HEK293 (cell line): ENCODE data around the gene DPP6.

Source experiments
- CTCF ChIA-PET: fragments of 350-600 bp; formaldehyde crosslinking; extraction: SDS; loops from one replicate; lab custom pipeline; 2021; ENCODE audit warnings: antibody characterized with exemption; lab: Yijun Ruan, JAX
- POLR2A ChIA-PET: fragments of 300-600 bp; formaldehyde crosslinking; extraction: SDS; loops from one replicate; lab custom pipeline; 2020; ENCODE audit warnings: antibody characterized with exemption, inconsistent platforms; lab: Yijun Ruan, JAX
- H3K27ac ChIP-seq: fragments of 200-500 bp; sonication (Bioruptor generic); 2 replicates; pipeline ENCODE4 v1.5.1; 2014; ENCODE audit warnings: low read depth, low read length, control low read depth, inconsistent platforms; ENCODE audit errors: extremely low read depth
- H3K36me3 ChIP-seq, 2 experiments: fragments of 200-500 bp in 1 of 2; sonication (Bioruptor generic) in 1 of 2; 1 replicate in 1 of 2; 2 replicates in 1 of 2; pipeline ENCODE4 v1.5.1; 2014 to 2017; ENCODE audit warnings: inconsistent platforms in 2 of 2, low read length in 2 of 2; ENCODE audit not compliant: control insufficient read depth in 2 of 2, insufficient read depth in 1 of 2
- H3K4me1 ChIP-seq: fragments of 200-500 bp; sonication (Bioruptor generic); 2 replicates; pipeline ENCODE4 v1.5.1; 2014; ENCODE audit warnings: mild to moderate bottlenecking, low read length, inconsistent platforms; ENCODE audit not compliant: control insufficient read depth, insufficient read depth
- H3K4me3 ChIP-seq: 2 replicates; pipeline ENCODE4 v1.5.1; 2011; ENCODE audit warnings: low read depth, mild to moderate bottlenecking, control low read depth, low read length, moderate library complexity
- H3K9me3 ChIP-seq: fragments of 200-500 bp; sonication (Bioruptor generic); 2 replicates; pipeline ENCODE4 v1.5.1; 2014; ENCODE audit warnings: low read depth, low read length, inconsistent platforms; ENCODE audit not compliant: control insufficient read depth, insufficient read depth
- HIC1 ChIP-seq: fragments of 450-650 bp; formaldehyde crosslinking; IDR thresholded peaks from 2 replicates; pipeline ENCODE4 v1.5.1; 2016; ENCODE audit warnings: missing biosample characterization, missing genetic modification characterization
- HOXC10 ChIP-seq: sonication (generic); formaldehyde crosslinking; IDR thresholded peaks from 2 replicates; pipeline ENCODE4 v1.8.1; 2023; ENCODE audit warnings: mild to moderate bottlenecking, missing genetic modification reagents
- KLF16 ChIP-seq: fragments of 450-650 bp; formaldehyde crosslinking; IDR thresholded peaks from 2 replicates; pipeline ENCODE4 v1.5.1; 2017; ENCODE audit warnings: missing biosample characterization, missing genetic modification characterization
- KLF8 ChIP-seq: fragments of 450-650 bp; formaldehyde crosslinking; IDR thresholded peaks from 2 replicates; pipeline ENCODE4 v1.5.1; 2016; ENCODE audit warnings: missing biosample characterization, missing genetic modification characterization
- PRDM10 ChIP-seq: fragments of 450-650 bp; formaldehyde crosslinking; IDR thresholded peaks from 2 replicates; pipeline ENCODE4 v1.5.1; 2016; ENCODE audit warnings: missing biosample characterization, missing genetic modification characterization
- PRDM2 ChIP-seq: fragments of 450-650 bp; formaldehyde crosslinking; IDR thresholded peaks from 2 replicates; pipeline ENCODE4 v1.5.1; 2016; ENCODE audit warnings: missing biosample characterization, missing genetic modification characterization, borderline replicate concordance
- SALL2 ChIP-seq: fragments of 450-650 bp; formaldehyde crosslinking; IDR thresholded peaks from 2 replicates; pipeline ENCODE4 v1.5.0; 2017; ENCODE audit warnings: missing biosample characterization, mild to moderate bottlenecking, missing genetic modification characterization, borderline replicate concordance
- SP2 ChIP-seq: fragments of 450-650 bp; formaldehyde crosslinking; IDR thresholded peaks from 2 replicates; pipeline ENCODE4 v1.5.1; 2016; ENCODE audit warnings: missing biosample characterization, missing genetic modification characterization
- ZBTB17 ChIP-seq: fragments of 450-650 bp; formaldehyde crosslinking; IDR thresholded peaks from 2 replicates; pipeline ENCODE4 v1.5.1; 2016; ENCODE audit warnings: missing biosample characterization, missing genetic modification characterization
- ZEB2 ChIP-seq: fragments of 450-650 bp; formaldehyde crosslinking; IDR thresholded peaks from 2 replicates; pipeline ENCODE4 v1.5.1; 2016; ENCODE audit warnings: missing biosample characterization, missing genetic modification characterization
- ZNF138 ChIP-seq: fragments of 450-650 bp; formaldehyde crosslinking; IDR thresholded peaks from 2 replicates; pipeline ENCODE4 v1.5.1; 2016; ENCODE audit warnings: missing biosample characterization, missing genetic modification characterization, borderline replicate concordance
- ZNF214 ChIP-seq: fragments of 450-650 bp; formaldehyde crosslinking; IDR thresholded peaks from 2 replicates; pipeline ENCODE4 v1.5.1; 2017; ENCODE audit warnings: missing biosample characterization, mild to moderate bottlenecking, missing genetic modification characterization, borderline replicate concordance
- ZNF24 ChIP-seq: fragments of 450-650 bp; formaldehyde crosslinking; IDR thresholded peaks from 2 replicates; pipeline ENCODE4 v1.5.1; 2016; ENCODE audit warnings: missing biosample characterization, missing genetic modification characterization
- ZNF394 ChIP-seq: fragments of 450-650 bp; formaldehyde crosslinking; IDR thresholded peaks from 2 replicates; pipeline ENCODE4 v1.5.1; 2016; ENCODE audit warnings: missing biosample characterization, missing genetic modification characterization, mild to moderate bottlenecking, moderate library complexity, borderline replicate concordance
- ZNF404 ChIP-seq: fragments of 450-650 bp; formaldehyde crosslinking; IDR thresholded peaks from 2 replicates; pipeline ENCODE4 v1.5.1; 2017; ENCODE audit warnings: missing biosample characterization, missing genetic modification characterization
- ZNF416 ChIP-seq: fragments of 450-650 bp; formaldehyde crosslinking; IDR thresholded peaks from 2 replicates; pipeline ENCODE4 v1.5.1; 2016; ENCODE audit warnings: missing biosample characterization, missing genetic modification characterization
- ZNF426 ChIP-seq: fragments of 450-650 bp; formaldehyde crosslinking; IDR thresholded peaks from 2 replicates; pipeline ENCODE4 v1.5.1; 2017; ENCODE audit warnings: missing biosample characterization, missing genetic modification characterization, mild to moderate bottlenecking, inconsistent platforms, moderate library complexity
- ZNF560 ChIP-seq: fragments of 450-650 bp; formaldehyde crosslinking; IDR thresholded peaks from 2 replicates; pipeline ENCODE4 v1.5.1; 2017; ENCODE audit warnings: missing biosample characterization, missing genetic modification characterization, borderline replicate concordance
- ZNF596 ChIP-seq: fragments of 450-650 bp; IDR thresholded peaks from 2 replicates; pipeline ENCODE4 v1.5.0; 2018; ENCODE audit warnings: missing biosample characterization, mild to moderate bottlenecking, missing genetic modification characterization, moderate library complexity
- ZNF654 ChIP-seq: fragments of 450-650 bp; formaldehyde crosslinking; IDR thresholded peaks from 2 replicates; pipeline ENCODE4 v1.5.1; 2016; ENCODE audit warnings: low read depth, missing biosample characterization, missing genetic modification characterization
- ZNF664 ChIP-seq: fragments of 450-650 bp; formaldehyde crosslinking; IDR thresholded peaks from 2 replicates; pipeline ENCODE4 v1.5.1; 2016; ENCODE audit warnings: missing biosample characterization, missing genetic modification characterization
- ZNF707 ChIP-seq: fragments of 450-650 bp; formaldehyde crosslinking; IDR thresholded peaks from 2 replicates; pipeline ENCODE4 v1.5.1; 2016; ENCODE audit warnings: missing biosample characterization, missing genetic modification characterization
- ZNF768 ChIP-seq: fragments of 450-650 bp; formaldehyde crosslinking; IDR thresholded peaks from 2 replicates; pipeline ENCODE4 v1.5.1; 2018; ENCODE audit warnings: missing biosample characterization, mild to moderate bottlenecking, missing genetic modification characterization
- ZNF792 ChIP-seq: fragments of 450-650 bp; formaldehyde crosslinking; IDR thresholded peaks from 2 replicates; pipeline ENCODE4 v1.5.1; 2016; ENCODE audit warnings: missing biosample characterization, missing genetic modification characterization
- ZNF837 ChIP-seq: fragments of 450-650 bp; formaldehyde crosslinking; IDR thresholded peaks from 2 replicates; pipeline ENCODE4 v1.5.1; 2016; ENCODE audit warnings: missing biosample characterization, missing genetic modification characterization
- ZNF843 ChIP-seq: fragments of 450-650 bp; formaldehyde crosslinking; IDR thresholded peaks from 2 replicates; pipeline ENCODE4 v1.5.1; 2016; ENCODE audit warnings: missing biosample characterization, missing genetic modification characterization
- ZSCAN23 ChIP-seq: fragments of 450-650 bp; formaldehyde crosslinking; IDR thresholded peaks from 2 replicates; pipeline ENCODE4 v1.5.1; 2016; ENCODE audit warnings: missing biosample characterization, missing genetic modification characterization
- ZSCAN30 ChIP-seq: fragments of 450-650 bp; IDR thresholded peaks from 2 replicates; pipeline ENCODE4 v1.5.1; 2018; ENCODE audit warnings: missing biosample characterization, mild to moderate bottlenecking, missing genetic modification characterization, moderate library complexity

Gene DPP6

DNA sequence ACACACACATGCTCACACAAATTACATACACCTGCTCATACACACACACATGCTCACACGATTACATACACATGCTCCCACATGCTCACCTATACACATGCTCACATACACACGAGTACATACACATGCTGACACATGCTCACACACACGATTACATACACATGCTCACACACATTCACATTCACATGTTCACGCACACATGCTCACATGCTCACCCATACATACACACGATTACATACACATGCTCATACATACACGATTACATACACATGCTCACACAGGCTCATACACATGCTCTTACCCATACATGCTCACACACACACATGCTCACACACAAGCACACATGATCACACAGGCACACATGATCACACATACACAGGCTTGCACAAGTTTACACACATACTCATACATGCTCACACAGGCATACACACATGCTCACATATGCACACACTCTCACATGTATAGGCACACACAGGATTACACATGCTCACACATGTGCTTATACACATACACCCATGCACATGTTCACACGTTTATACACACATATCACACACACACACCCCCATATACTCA is 832.2 kb downstream of the DPP6 start (continued):
- no peak for TF ChIP-seq PRDM10
- TF ChIP-seq ZSCAN30 (tag by site-specific recombination): no peak
- no peak for TF ChIP-seq HOXC10 (CRISPR knock-in tag)
- TF ChIP-seq ZNF792: no peak
- TF ChIP-seq ZNF664 (tag by site-specific recombination): no peak
- TF ChIP-seq ZNF404 (tag by site-specific recombination): no peak
- TF ChIP-seq ZSCAN23 (tag by site-specific recombination): no peak
- no peak for TF ChIP-seq HIC1 (tag by site-specific recombination)
- no peak for TF ChIP-seq ZNF416 (tag by site-specific recombination)
- TF ChIP-seq ZNF394: no peak
- no peak for TF ChIP-seq KLF8 (tag by site-specific recombination)
- no peak for TF ChIP-seq ZNF24

DNA sequence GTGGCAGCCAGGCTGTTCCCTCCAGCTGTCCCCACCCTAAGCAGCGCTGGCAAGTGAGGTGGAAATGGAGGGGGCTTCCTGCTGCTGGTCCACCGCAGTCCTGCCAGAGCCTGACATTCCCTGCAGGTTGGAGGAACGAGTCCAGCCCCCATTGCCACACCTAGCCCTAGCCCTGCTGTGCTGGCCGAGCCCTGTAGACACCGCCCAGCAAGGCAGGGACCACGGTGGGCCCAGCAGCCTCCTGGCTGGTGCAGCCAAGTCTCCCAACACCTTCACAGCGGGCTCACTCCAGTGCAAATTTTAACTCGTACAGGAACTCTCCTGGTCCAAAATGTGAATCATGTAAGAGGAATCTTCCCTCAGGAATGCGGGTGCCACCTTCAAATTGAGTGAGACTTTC is 834.4 kb downstream of the DPP6 start:
- H3K27ac ChIP-seq: no peak overlapping the region
- H3K9me3 ChIP-seq: no peaks in the 10 kb centered on the region
- ChIA-PET POLR2A (no interaction called here), CTCF (no interaction called here)
- H3K4me1 ChIP-seq: no peaks in the 10 kb centered on the region
- H3K4me3 ChIP-seq: no peak overlapping the region
- no peaks in the 10 kb centered on the region for H3K36me3 ChIP-seq
- TF ChIP-seq ZNF707 (tag by site-specific recombination) (no peak), KLF16 (tag by site-specific recombination) (no peak), SALL2 (no peak), ZNF560 (tag by site-specific recombination) (no peak), ZNF843 (no peak), ZEB2 (tag by site-specific recombination) (no peak), PRDM2 (tag by site-specific recombination) (no peak), ZNF138 (tag by site-specific recombination) (no peak), ZNF214 (tag by site-specific recombination) (no peak), ZNF426 (tag by site-specific recombination) (no peak), ZNF654 (no peak), SP2 (tag by site-specific recombination) (no peak), ZBTB17 (no peak), ZNF768 (no peak), ZNF596 (tag by site-specific recombination) (no peak), ZNF837 (tag by site-specific recombination) (no peak), HOXC10 (CRISPR knock-in tag) (no peak)
